Astrocyte (in vitro differentiated cells and primary cell): Measurements from ENCODE around the gene TMEM258. TPM values are rescaled to one million over a fixed set of nuclear protein-coding genes. Genes with fewer than 3 reads are reported as not detected.

ENCODE experiments used
- DNase-seq: peaks from one replicate; pipeline ENCODE4 v3.0.0-alpha.2; 2010; ENCODE audit warnings: low read depth
- FAIRE-seq: peaks from 2 replicates; lab custom pipeline; 2011; peaks lifted over from hg19 to GRCh38; lab: Jason Lieb, UNC
- H2AFZ ChIP-seq: 2 replicates; pipeline ENCODE4 v1.6.0; 2012; ENCODE audit warnings: low read depth, low read length, inconsistent platforms
- H3K27ac ChIP-seq: 2 replicates; pipeline ENCODE4 v1.5.1; 2011; ENCODE audit warnings: low read depth, low read length, inconsistent platforms
- H3K27me3 ChIP-seq: 2 replicates; pipeline ENCODE4 v1.6.0; 2011; ENCODE audit warnings: low read length, inconsistent platforms; ENCODE audit not compliant: insufficient read depth
- H3K36me3 ChIP-seq: 2 replicates; pipeline ENCODE4 v1.5.1; 2011; ENCODE audit warnings: low read length, inconsistent platforms; ENCODE audit not compliant: insufficient read depth
- H3K4me1 ChIP-seq: 2 replicates; pipeline ENCODE4 v1.5.1; 2011; ENCODE audit warnings: low read length, inconsistent platforms; ENCODE audit not compliant: insufficient read depth
- H3K4me2 ChIP-seq: 2 replicates; pipeline ENCODE4 v1.6.0; 2012; ENCODE audit warnings: low read length, inconsistent platforms
- H3K4me3 ChIP-seq: 2 replicates; pipeline ENCODE4 v1.5.1; 2011; ENCODE audit warnings: low read depth, mild to moderate bottlenecking, low read length, inconsistent platforms; ENCODE audit not compliant: insufficient read depth
- H3K79me2 ChIP-seq: 2 replicates; pipeline ENCODE4 v1.6.0; 2012; ENCODE audit warnings: mild to moderate bottlenecking, low read length, inconsistent platforms; ENCODE audit not compliant: insufficient read depth
- H3K9ac ChIP-seq: 2 replicates; pipeline ENCODE4 v1.6.0; 2012; ENCODE audit warnings: mild to moderate bottlenecking, low read length, inconsistent platforms
- H3K9me3 ChIP-seq: 2 replicates; pipeline ENCODE4 v1.5.1; 2012; ENCODE audit warnings: low read depth, mild to moderate bottlenecking, low read length, inconsistent platforms; ENCODE audit not compliant: insufficient read depth
- H4K20me1 ChIP-seq: 2 replicates; pipeline ENCODE4 v1.6.0; 2012; ENCODE audit warnings: low read length, inconsistent platforms; ENCODE audit not compliant: insufficient read depth
- H3K27ac Mint-ChIP-seq: one replicate; pipeline ENCODE4 v1.8.0; 2021; ENCODE audit warnings: mild to moderate bottlenecking, mixed read lengths; ENCODE audit not compliant: unreplicated experiment
- H3K27me3 Mint-ChIP-seq: one replicate; pipeline ENCODE4 v1.8.0; 2021; ENCODE audit warnings: low read depth, mixed read lengths; ENCODE audit not compliant: unreplicated experiment
- H3K36me3 Mint-ChIP-seq: one replicate; pipeline ENCODE4 v1.8.0; 2021; ENCODE audit warnings: low read depth, mixed read lengths; ENCODE audit not compliant: unreplicated experiment
- H3K4me1 Mint-ChIP-seq: one replicate; pipeline ENCODE4 v1.8.0; 2021; ENCODE audit warnings: low read depth, mixed read lengths; ENCODE audit not compliant: unreplicated experiment
- H3K4me3 Mint-ChIP-seq: one replicate; pipeline ENCODE4 v1.8.0; 2021; ENCODE audit warnings: mild to moderate bottlenecking, moderate library complexity, mixed read lengths; ENCODE audit not compliant: unreplicated experiment
- H3K9me3 Mint-ChIP-seq: one replicate; pipeline ENCODE4 v1.8.0; 2021; ENCODE audit warnings: mild to moderate bottlenecking, mixed read lengths; ENCODE audit not compliant: unreplicated experiment
- EZH2 ChIP-seq: IDR thresholded peaks from 2 replicates; pipeline ENCODE4 v1.6.1; 2012; ENCODE audit warnings: mild to moderate bottlenecking, low read length, inconsistent platforms; ENCODE audit not compliant: insufficient read depth
- total RNA-seq: library from RNA; stranded (reverse); gene quantifications from 2 replicates; pipeline ENCODE4 v1.2.1, GENCODE V29; 2021
- TF ChIP-seq, protein P1 (sequence below): IDR thresholded peaks from 2 replicates; pipeline ENCODE4 v1.5.1; 2011; ENCODE audit warnings: low read depth, mild to moderate bottlenecking, inconsistent platforms, low read length, moderate library complexity; ENCODE audit not compliant: insufficient read depth

Gene TMEM258
- total RNA-seq, 1 donor from 2014 or later, result 98.6 TPM

GRCh38 chr11:61775606-61776554, 16.5 kb downstream of the TMEM258 start:
- H3K27me3 ChIP-seq, result no peaks in the 10 kb centered on the region

GRCh38 chr11:61775106-61775505, 17.3 kb downstream of the TMEM258 start:
- Mint-ChIP-seq H3K4me3 (no peak overlapping the region), H3K9me3 (no peaks in the 10 kb centered on the region), H3K36me3 (peaks cover 6% of the 10 kb centered on the region), H3K27ac (no peak overlapping the region), H3K27me3 (no peaks in the 10 kb centered on the region), H3K4me1 (no peaks in the 10 kb centered on the region)
- Histone ChIP-seq H2AFZ (no peak overlapping the region), H3K4me2 (no peak overlapping the region), H3K9ac (no peak overlapping the region), H3K27ac (no peak overlapping the region), H4K20me1 (peaks cover 6% of the 10 kb centered on the region), H3K36me3 (no peaks in the 10 kb centered on the region), H3K4me1 (peaks cover 3% of the 10 kb centered on the region), H3K4me3 (no peak overlapping the region), H3K79me2 (no peaks in the 10 kb centered on the region), H3K9me3 (no peaks in the 10 kb centered on the region), H3K27me3 (no peaks in the 10 kb centered on the region)
- TF ChIP-seq EZH2, result no peak
- TF ChIP-seq, protein P1, sequence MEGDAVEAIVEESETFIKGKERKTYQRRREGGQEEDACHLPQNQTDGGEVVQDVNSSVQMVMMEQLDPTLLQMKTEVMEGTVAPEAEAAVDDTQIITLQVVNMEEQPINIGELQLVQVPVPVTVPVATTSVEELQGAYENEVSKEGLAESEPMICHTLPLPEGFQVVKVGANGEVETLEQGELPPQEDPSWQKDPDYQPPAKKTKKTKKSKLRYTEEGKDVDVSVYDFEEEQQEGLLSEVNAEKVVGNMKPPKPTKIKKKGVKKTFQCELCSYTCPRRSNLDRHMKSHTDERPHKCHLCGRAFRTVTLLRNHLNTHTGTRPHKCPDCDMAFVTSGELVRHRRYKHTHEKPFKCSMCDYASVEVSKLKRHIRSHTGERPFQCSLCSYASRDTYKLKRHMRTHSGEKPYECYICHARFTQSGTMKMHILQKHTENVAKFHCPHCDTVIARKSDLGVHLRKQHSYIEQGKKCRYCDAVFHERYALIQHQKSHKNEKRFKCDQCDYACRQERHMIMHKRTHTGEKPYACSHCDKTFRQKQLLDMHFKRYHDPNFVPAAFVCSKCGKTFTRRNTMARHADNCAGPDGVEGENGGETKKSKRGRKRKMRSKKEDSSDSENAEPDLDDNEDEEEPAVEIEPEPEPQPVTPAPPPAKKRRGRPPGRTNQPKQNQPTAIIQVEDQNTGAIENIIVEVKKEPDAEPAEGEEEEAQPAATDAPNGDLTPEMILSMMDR, result no peak
- FAIRE-seq, result no peak
- no peak for DNase-seq

More at GRCh38 chr11:61775606-61776554, 16.5 kb downstream of the TMEM258 start:
- no peak overlapping the region for H3K4me2 ChIP-seq
- Mint-ChIP-seq H3K9me3 (no peaks in the 10 kb centered on the region), H3K4me3 (no peak overlapping the region), H3K4me1 (no peaks in the 10 kb centered on the region), H3K27me3 (no peaks in the 10 kb centered on the region), H3K27ac (no peak overlapping the region), H3K36me3 (peaks cover 6% of the 10 kb centered on the region)
- no peak overlapping the region for H3K9ac ChIP-seq
- H3K4me1 ChIP-seq, result peaks cover 3% of the 10 kb centered on the region
- peaks cover 6% of the 10 kb centered on the region for H4K20me1 ChIP-seq
- no peak overlapping the region for H2AFZ ChIP-seq
- H3K9me3 ChIP-seq, result no peaks in the 10 kb centered on the region
- no peak for FAIRE-seq
- no peak for DNase-seq
- no peak overlapping the region for H3K4me3 ChIP-seq
- no peaks in the 10 kb centered on the region for H3K36me3 ChIP-seq
- no peaks in the 10 kb centered on the region for H3K79me2 ChIP-seq
- no peak overlapping the region for H3K27ac ChIP-seq
- TF ChIP-seq EZH2, result no peak
- TF ChIP-seq, protein P1, result no peak

DNA sequence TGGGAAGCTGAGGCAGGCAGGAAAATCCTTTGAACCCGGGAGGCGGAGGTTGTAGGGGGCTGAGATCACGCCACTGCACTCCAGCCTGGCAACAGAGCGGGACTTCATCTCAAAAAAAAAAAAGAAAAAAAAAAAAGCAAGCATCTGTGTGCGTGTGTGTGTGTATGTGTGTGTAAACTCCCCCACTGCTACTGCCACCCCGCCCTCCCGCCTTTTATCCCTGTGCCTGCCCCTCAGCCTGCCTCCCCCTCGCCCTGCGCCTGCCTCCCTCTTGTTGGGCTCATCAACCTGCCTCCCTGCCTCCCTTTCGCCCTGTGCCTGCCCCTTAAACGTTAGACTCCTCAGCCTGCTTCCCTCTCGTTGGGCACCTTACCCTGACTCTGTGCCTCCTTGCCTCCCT, 18.0 kb downstream of the TMEM258 start:
- TF ChIP-seq EZH2, result no peak
- TF ChIP-seq, protein P1, result no peak
- Mint-ChIP-seq H3K4me3 (no peak overlapping the region), H3K9me3 (no peaks in the 10 kb centered on the region), H3K27ac (no peak overlapping the region), H3K36me3 (peaks cover 6% of the 10 kb centered on the region), H3K27me3 (no peaks in the 10 kb centered on the region), H3K4me1 (no peaks in the 10 kb centered on the region)
- Histone ChIP-seq H3K27ac (no peak overlapping the region), H4K20me1 (peaks cover 6% of the 10 kb centered on the region), H3K79me2 (no peaks in the 10 kb centered on the region), H3K4me2 (no peak overlapping the region), H3K27me3 (no peaks in the 10 kb centered on the region), H3K9ac (no peak overlapping the region), H3K9me3 (no peaks in the 10 kb centered on the region), H3K4me3 (no peak overlapping the region), H2AFZ (no peak overlapping the region), H3K36me3 (no peaks in the 10 kb centered on the region), H3K4me1 (peaks cover 9% of the 10 kb centered on the region)
- no peak for DNase-seq
- FAIRE-seq, result no peak
